Stimulated activated CD8-positive, alpha-beta memory T cell treated with anti-CD3 and anti-CD28 coated beads, Interleukin-15, amount 100 ng/mL, for 48 hours (primary cell): ENCODE results near the gene RHOT2.

Source experiments
- DNase-seq, 2 donors: peaks; one replicate each; pipeline ENCODE4 v3.0.0-alpha.2; 2020; ENCODE audit warnings: low read depth in 2 of 2

RHOT2 gene

GRCh38 chr16:647173-647902 lies 20.6 kb upstream of the RHOT2 start:
- DNase-seq = no peak

GRCh38 chr16:648071-648780 lies 19.7 kb upstream of the RHOT2 start:
- peak; percentile 41 to 47 for DNase-seq

- DNase-seq = peak; percentile 91 to 93
Measured at GRCh38 chr16:648781-649589, 18.9 kb upstream of the RHOT2 start, which contains the start of gene WDR90. Gene WDR90, plus strand, starts transcription at chr16:649365. Its CDS starts 52 bp downstream, at chr16:649417.

GRCh38 chr16:649631-650030 lies 18.3 kb upstream of the RHOT2 start:
- no peak for DNase-seq

- no peak for DNase-seq
Measured at GRCh38 chr16:651844-652243, 16.1 kb upstream of the RHOT2 start.

- no peak for DNase-seq
Measured at GRCh38 chr16:652454-653305, 15.3 kb upstream of the RHOT2 start.

- no peak for DNase-seq
Measured at GRCh38 chr16:654034-654433, 13.9 kb upstream of the RHOT2 start.

GRCh38 chr16:657487-657886 lies 10.4 kb upstream of the RHOT2 start:
- DNase-seq = no peak

GRCh38 chr16:658679-659571 lies 9.0 kb upstream of the RHOT2 start:
- DNase-seq = no peak

GRCh38 chr16:659618-660017 lies 8.3 kb upstream of the RHOT2 start:
- no peak for DNase-seq

- DNase-seq = no peak
Measured at GRCh38 chr16:660132-660458, 7.8 kb upstream of the RHOT2 start.

GRCh38 chr16:660459-661183 lies 7.3 kb upstream of the RHOT2 start:
- peak in 1 of 2 donors; percentile 38 for DNase-seq

- no peak for DNase-seq
Measured at GRCh38 chr16:661184-661821, 6.6 kb upstream of the RHOT2 start.

- no peak for DNase-seq
Measured at GRCh38 chr16:662095-662494, 5.8 kb upstream of the RHOT2 start.

GRCh38 chr16:662597-662996 lies 5.3 kb upstream of the RHOT2 start:
- no peak for DNase-seq

- no peak for DNase-seq
Measured at GRCh38 chr16:666572-666971, 1.4 kb upstream of the RHOT2 start.

GRCh38 chr16:667113-667779 lies 686 bp upstream of the RHOT2 start:
- DNase-seq = no peak

GRCh38 chr16:668519-669171 lies 713 bp downstream of the RHOT2 start:
- DNase-seq = no peak
